NT2/D1 (cell line): ENCODE data around the gene MED9.

Source experiments
- YY1 ChIP-seq: IDR thresholded peaks from 2 replicates; pipeline ENCODE4 v1.6.1; 2011; ENCODE audit not compliant: insufficient read length, insufficient read depth
- ZNF274 ChIP-seq: IDR thresholded peaks from 2 replicates; pipeline ENCODE4 v1.6.1; 2011; ENCODE audit warnings: mild to moderate bottlenecking, low read depth, low read length

DNA sequence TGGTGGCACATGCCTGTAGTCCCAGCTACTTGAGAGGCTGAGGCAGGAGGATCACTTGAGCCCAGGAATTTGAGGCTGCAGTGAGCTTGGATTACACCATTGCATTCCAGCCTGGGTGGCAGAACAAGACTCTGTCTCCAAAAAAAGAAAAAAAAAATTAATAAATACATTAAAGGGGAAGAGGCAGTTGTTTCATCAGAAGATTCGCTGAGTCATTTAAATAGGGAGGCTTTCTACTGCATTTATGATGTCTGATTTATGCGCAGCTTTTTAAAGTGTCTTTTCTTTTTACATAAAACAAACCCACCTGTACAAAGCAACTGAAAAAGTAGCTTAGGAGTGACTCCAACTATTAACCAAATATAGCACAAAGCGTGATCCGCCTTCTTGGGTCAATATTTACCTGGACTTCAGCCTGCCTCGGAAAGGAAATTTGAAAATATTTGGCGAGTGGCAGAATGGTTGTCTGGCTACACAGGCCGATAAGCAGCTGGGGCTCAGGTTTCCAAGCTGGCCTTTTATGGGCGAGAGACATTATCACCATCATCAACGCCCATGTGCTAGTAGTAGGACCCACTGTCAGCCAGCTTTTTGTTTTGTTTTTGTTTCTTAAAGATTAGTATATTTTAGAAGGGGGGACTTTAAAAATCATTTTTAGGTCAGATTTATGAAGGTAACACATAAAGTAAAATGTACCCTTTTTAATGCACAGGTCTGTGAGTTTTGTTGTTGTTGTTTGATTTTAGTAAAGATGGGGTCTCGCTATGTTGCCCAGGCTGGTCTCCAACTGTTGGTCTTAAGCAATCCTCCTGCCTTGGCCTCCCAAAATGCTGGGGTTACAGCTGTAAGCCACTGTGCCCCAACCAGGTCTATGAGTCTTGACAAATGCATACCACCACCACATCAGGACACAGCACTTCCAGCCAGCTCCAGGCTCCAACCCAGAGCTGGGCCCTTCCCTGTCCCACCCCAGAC lies 61.9 kb downstream of the MED9 start:
- TF ChIP-seq YY1 (no peak), ZNF274 (no peak)
